Cardiac muscle cell (in vitro differentiated cells and primary cell): ENCODE results near the gene IQCM. TPM values are rescaled to one million over a fixed set of nuclear protein-coding genes. Genes with fewer than 3 reads are reported as not detected.

ENCODE experiments used
- DNase-seq, 2 donors: peaks; one replicate each; pipeline versions ENCODE4 v3.0.0 to v3.0.0-alpha.2; 2010 to 2017; ENCODE audit warnings: low read depth in 1 of 2, low spot score in 1 of 2
- H3K27ac ChIP-seq: fragments of 200-600 bp; sonication (generic); 2 replicates; pipeline ENCODE4 v1.5.1; 2016
- H3K27me3 ChIP-seq: fragments of 200-600 bp; sonication (generic); 2 replicates; pipeline ENCODE4 v1.6.0; 2016; ENCODE audit warnings: control low read depth
- H3K36me3 ChIP-seq: fragments of 200-600 bp; sonication (generic); 2 replicates; pipeline ENCODE4 v1.5.1; 2016; ENCODE audit warnings: control low read depth
- H3K4me1 ChIP-seq: fragments of 200-600 bp; sonication (generic); 2 replicates; pipeline ENCODE4 v1.8.1; 2017; ENCODE audit warnings: low read depth, mild to moderate bottlenecking, mixed run types
- H3K4me3 ChIP-seq: fragments of 200-600 bp; sonication (generic); 2 replicates; pipeline ENCODE4 v1.5.1; 2016; ENCODE audit warnings: mild to moderate bottlenecking
- H3K9me3 ChIP-seq: fragments of 200-600 bp; sonication (generic); 2 replicates; pipeline ENCODE4 v1.5.1; 2017; ENCODE audit warnings: low read depth, mild to moderate bottlenecking, control low read depth
- CTCF ChIP-seq: IDR thresholded peaks from 2 replicates; pipeline ENCODE4 v1.5.1; 2012; ENCODE audit warnings: low read depth, mild to moderate bottlenecking, low read length
- polyA plus RNA-seq: library from polyadenylated mRNA; unstranded; fragments of >200 nt; fragmentation: Nextera tagmentation; extraction: Ambion mirVana; gene quantifications from 2 replicates; pipeline ENCODE4 v1.2.1, GENCODE V29; 2016
- total RNA-seq: library from RNA; depleted of rRNA; stranded (reverse); fragments of >200 nt; gene quantifications from 2 replicates; pipeline ENCODE4 v1.2.3, GENCODE V29; 2016

IQCM gene
- total and polyA plus RNA-seq, 2 experiments from 2014 or later, result not detected

- H3K27ac ChIP-seq, result no peak overlapping the region
- H3K4me1 ChIP-seq, result peaks cover 13% of the 10 kb centered on the region
- H3K36me3 ChIP-seq, result no peaks in the 10 kb centered on the region
- H3K27me3 ChIP-seq, result no peaks in the 10 kb centered on the region
- TF ChIP-seq CTCF, result no peak
- no peak overlapping the region for H3K4me3 ChIP-seq
- DNase-seq, result no peak
- no peaks in the 10 kb centered on the region for H3K9me3 ChIP-seq
These were observed 108.7 kb downstream of the IQCM start for GRCh38 chr4:149706942-149707341.

- no peaks in the 10 kb centered on the region for H3K9me3 ChIP-seq
- DNase-seq, result no peak
- peaks cover 8% of the 10 kb centered on the region for H3K4me1 ChIP-seq
- no peak for TF ChIP-seq CTCF
- no peaks in the 10 kb centered on the region for H3K27me3 ChIP-seq
- H3K4me3 ChIP-seq, result no peak overlapping the region
- H3K27ac ChIP-seq, result no peak overlapping the region
- no peaks in the 10 kb centered on the region for H3K36me3 ChIP-seq
These were observed 113.0 kb downstream of the IQCM start for GRCh38 chr4:149702414-149703293.

GRCh38 chr4:149701435-149702156, 114.0 kb downstream of the IQCM start:
- no peaks in the 10 kb centered on the region for H3K9me3 ChIP-seq
- no peak overlapping the region for H3K27ac ChIP-seq
- no peak for DNase-seq
- TF ChIP-seq CTCF, result no peak
- H3K27me3 ChIP-seq, result no peaks in the 10 kb centered on the region
- H3K4me1 ChIP-seq, result peaks cover 8% of the 10 kb centered on the region
- H3K4me3 ChIP-seq, result no peak overlapping the region
- H3K36me3 ChIP-seq, result no peaks in the 10 kb centered on the region

- Histone ChIP-seq H3K4me1 (peaks cover 8% of the 10 kb centered on the region), H3K4me3 (no peak overlapping the region), H3K27me3 (no peaks in the 10 kb centered on the region), H3K27ac (no peak overlapping the region), H3K36me3 (no peaks in the 10 kb centered on the region), H3K9me3 (no peaks in the 10 kb centered on the region)
- no peak for TF ChIP-seq CTCF
- no peak for DNase-seq
These were observed 115.4 kb downstream of the IQCM start for GRCh38 chr4:149700272-149700671.

- no peak overlapping the region for H3K4me3 ChIP-seq
- no peaks in the 10 kb centered on the region for H3K36me3 ChIP-seq
- H3K9me3 ChIP-seq, result no peaks in the 10 kb centered on the region
- H3K27ac ChIP-seq, result no peak overlapping the region
- DNase-seq, result no peak
- TF ChIP-seq CTCF, result no peak
- no peaks in the 10 kb centered on the region for H3K27me3 ChIP-seq
- H3K4me1 ChIP-seq, result peaks cover 8% of the 10 kb centered on the region
These were observed 116.0 kb downstream of the IQCM start for GRCh38 chr4:149699642-149700041.
